Fibroblast of lung (primary cell): ENCODE measurements around the gene STX8.

ENCODE experiments used
- CTCF ChIP-seq, 2 donors: IDR thresholded peaks in 1 of 2; conservative IDR thresholded peaks in 1 of 2; 1 replicate in 1 of 2; 2 replicates in 1 of 2; pipeline ENCODE4 v1.5.1; 2011 to 2012; ENCODE audit warnings: low read length in 2 of 2, control low read depth in 1 of 2, inconsistent platforms in 1 of 2, low read depth in 1 of 2, mild to moderate bottlenecking in 1 of 2
- EZH2 ChIP-seq: IDR thresholded peaks from 2 replicates; pipeline ENCODE4 v1.5.1; 2012; ENCODE audit warnings: low read length, control low read depth, mild to moderate bottlenecking; ENCODE audit errors: missing control alignments

- TF ChIP-seq CTCF (conservative IDR thresholded peaks at IDR 0.05 in 1 of 2, IDR thresholded peaks at IDR 0.05 in 1 of 2; ENCODE audit: low read depth in 1 of 2, low read length in 2 of 2) (no peak), EZH2 (no peak)
Measured at GRCh38 chr17:9213303-9213640, 362.3 kb downstream of the STX8 start.
